CD4-positive, alpha-beta T cell (primary cell): ENCODE data around the gene BRD3. TPM values are rescaled to one million over a fixed set of nuclear protein-coding genes. Genes with fewer than 3 reads are reported as not detected.
A peak's percentile ranks its signal among the peaks of the same experiment; 100 is the strongest.

ENCODE experiments used
- ATAC-seq: fragments of 200-7000 bp; cut with Tn5 transposase; one replicate; pipeline ENCODE4 v1.10.0; 2022; ENCODE audit warnings: mild to moderate bottlenecking; ENCODE audit not compliant: poor library complexity
- CTCF ChIA-PET: fragments of 350-600 bp; sonication (Branson Sonifier 250); formaldehyde crosslinking; loops from one replicate; lab custom pipeline; 2021; ENCODE audit warnings: antibody characterized with exemption, inconsistent platforms; lab: Charles Lee
- POLR2A ChIA-PET: fragments of 350-600 bp; sonication (Branson Sonifier 250); formaldehyde crosslinking; loops from one replicate; lab custom pipeline; 2021; ENCODE audit warnings: antibody characterized with exemption, inconsistent platforms; lab: Charles Lee
- DNase-seq, 14 experiments: peaks; one replicate each; pipeline ENCODE4 v3.0.0-alpha.2; 2013 to 2020; ENCODE audit warnings: mixed read lengths in 2 of 14
- H3K27ac ChIP-seq, 2 donors: one replicate each; pipeline versions ENCODE4 v1.5.1 to v1.7.0; 2013; ENCODE audit warnings: low read length in 2 of 2, low read depth in 1 of 2, mild to moderate bottlenecking in 1 of 2
- H3K27me3 ChIP-seq, 2 experiments: 1 replicate in 1 of 2; 2 replicates in 1 of 2; pipeline versions ENCODE4 v1.6.1 to v1.7.0; 2013; ENCODE audit warnings: low read length in 2 of 2, control low read depth in 1 of 2, mild to moderate bottlenecking in 1 of 2, moderate library complexity in 1 of 2; ENCODE audit not compliant: insufficient read depth in 2 of 2, control insufficient read depth in 1 of 2
- H3K36me3 ChIP-seq: one replicate; pipeline ENCODE4 v1.6.1; 2013; ENCODE audit warnings: low read length, control low read depth; ENCODE audit not compliant: insufficient read depth
- H3K4me1 ChIP-seq: one replicate; pipeline ENCODE4 v1.6.1; 2013; ENCODE audit warnings: low read length, control low read depth; ENCODE audit not compliant: insufficient read depth
- H3K4me3 ChIP-seq: one replicate; pipeline ENCODE4 v1.5.1; 2013; ENCODE audit warnings: mild to moderate bottlenecking, low read length, moderate library complexity
- H3K9me3 ChIP-seq, 2 experiments: 1 replicate in 1 of 2; 2 replicates in 1 of 2; pipeline versions ENCODE4 v1.6.1 to v1.7.0; 2013; ENCODE audit warnings: low read length in 2 of 2, mild to moderate bottlenecking in 2 of 2, control low read depth in 1 of 2, moderate library complexity in 1 of 2; ENCODE audit not compliant: control insufficient read depth in 1 of 2, insufficient read depth in 1 of 2
- H3K27ac Mint-ChIP-seq: one replicate; pipeline ENCODE4 v1.8.0; 2020; ENCODE audit warnings: mixed read lengths
- H3K27me3 Mint-ChIP-seq: one replicate; pipeline ENCODE4 v1.8.0; 2021; ENCODE audit warnings: mixed read lengths
- H3K36me3 Mint-ChIP-seq: one replicate; pipeline ENCODE4 v1.8.0; 2021; ENCODE audit warnings: low read depth, mixed read lengths
- H3K4me1 Mint-ChIP-seq: one replicate; pipeline ENCODE4 v1.8.0; 2021; ENCODE audit warnings: low read depth, mixed read lengths
- H3K4me3 Mint-ChIP-seq: one replicate; pipeline ENCODE4 v1.8.0; 2020; ENCODE audit warnings: mild to moderate bottlenecking, mixed read lengths
- H3K9me3 Mint-ChIP-seq: one replicate; pipeline ENCODE4 v1.8.0; 2020; ENCODE audit warnings: mixed read lengths
- intact Hi-C, 2 experiments: fragments of 100-400 bp; cut with DNase I in 1 of 2; cut with micrococcal nuclease in 1 of 2; formaldehyde crosslinking; loops; one replicate each; pipeline versions ENCODE4 v1.15.1 to v1.9.0; 2023 to 2025; cut with DNase I, micrococcal nuclease
- total RNA-seq, 174 experiments: library from RNA in 2 of 174; stranded (reverse) in 2 of 174; gene quantifications; one replicate each; pipeline ENCODE4 v1.2.3 and lab custom pipeline; 2021 to 2026
- TF ChIP-seq, protein P1 (sequence below): fragments of 200-600 bp; IDR thresholded peaks from one replicate; pipeline ENCODE4 v1.8.0; 2022; ENCODE audit warnings: antibody characterized with exemption, mild to moderate bottlenecking

The BRD3 gene
- total RNA-seq, 2 experiments from 2014 or later, result 26.7 to 29.0 TPM

DNA sequence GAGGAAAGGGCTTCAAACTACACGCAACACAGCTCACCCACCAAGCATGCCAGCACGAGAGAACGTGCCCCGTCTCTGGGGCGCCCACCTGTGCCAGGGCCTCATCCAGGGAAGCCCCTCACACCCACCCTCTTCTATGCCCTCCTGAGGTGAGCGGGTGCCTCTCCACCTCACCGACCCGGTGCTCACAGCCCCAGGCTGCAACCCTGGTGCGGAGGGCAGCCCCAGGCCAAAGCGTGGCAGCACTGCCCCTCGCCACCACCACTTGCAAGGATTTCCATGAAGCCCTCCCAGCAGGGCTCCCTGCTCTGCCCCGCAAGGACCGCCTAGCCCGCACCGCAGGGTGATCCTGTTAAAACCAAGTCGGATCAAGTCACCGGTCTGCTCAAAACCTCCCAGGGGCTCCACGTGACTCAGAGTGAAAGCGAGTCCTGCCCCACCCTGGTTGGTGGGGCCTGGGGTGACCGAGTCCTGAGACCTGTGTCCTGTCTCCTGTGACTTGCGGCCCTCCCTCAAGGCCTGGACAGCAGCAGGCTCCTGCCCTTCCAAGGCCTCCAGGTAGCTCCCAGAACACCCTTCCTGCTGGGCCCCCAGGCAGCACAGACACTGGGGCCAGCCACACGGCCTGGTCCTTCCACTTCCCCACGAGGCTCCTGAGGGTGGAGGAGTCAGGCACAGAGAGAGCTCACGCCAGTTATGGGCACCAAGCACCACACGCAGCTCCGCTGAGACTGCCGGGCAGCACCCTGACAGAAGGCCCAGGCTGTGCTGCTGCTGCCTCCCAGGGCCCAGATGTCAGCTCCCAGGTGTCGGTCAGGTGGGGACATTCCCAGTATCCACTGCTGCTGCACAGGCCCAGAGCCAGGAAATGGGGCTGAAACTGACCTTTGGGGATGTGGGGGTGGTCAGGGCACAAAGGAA, 12.7 kb downstream of the BRD3 start:
- H3K27ac Mint-ChIP-seq, result no peak overlapping the region

DNA sequence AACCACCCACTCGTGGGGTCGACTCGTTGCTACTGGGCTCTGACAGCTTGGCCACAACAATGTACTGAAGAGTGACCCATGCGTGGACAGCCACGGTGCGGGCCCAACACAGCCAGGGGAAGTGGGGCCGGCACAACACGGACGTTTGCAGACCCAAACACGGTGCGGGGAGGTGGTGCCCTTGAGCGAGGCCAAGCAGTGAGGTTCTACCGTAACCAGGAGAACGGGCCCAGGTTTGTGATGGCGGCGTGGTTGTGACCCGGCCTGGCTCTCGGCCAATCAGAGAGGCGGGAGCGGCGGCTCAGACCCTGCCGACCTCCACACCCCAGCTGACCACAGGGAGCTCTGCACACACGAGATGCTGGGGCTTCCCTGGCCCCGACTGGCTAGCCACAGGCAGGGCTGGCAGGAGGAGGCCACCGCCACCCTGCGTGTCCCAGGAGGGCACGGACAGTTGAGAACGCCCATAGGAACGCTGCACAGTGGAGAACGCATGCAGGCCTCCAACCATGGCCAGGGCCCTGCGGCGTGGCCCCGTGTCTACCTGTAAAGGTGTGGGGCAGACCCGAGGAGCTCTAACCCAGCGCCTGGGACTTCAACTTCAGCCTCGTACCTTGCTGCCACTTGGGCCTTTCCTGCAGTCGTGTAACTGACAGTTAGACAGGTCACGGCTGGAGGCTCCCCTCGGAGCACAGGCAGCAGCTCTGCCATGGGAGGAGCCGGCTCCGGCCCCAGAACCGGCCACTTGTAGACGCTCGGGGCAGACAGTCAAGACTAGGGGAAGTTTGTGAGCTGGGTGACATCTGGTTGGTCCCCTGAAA, 13.7 kb downstream of the BRD3 start:
- ChIA-PET CTCF (no interaction called here), POLR2A (no interaction called here)
- Mint-ChIP-seq H3K4me3 (no peak overlapping the region), H3K27ac (no peak overlapping the region), H3K27me3 (no peaks in the 10 kb centered on the region), H3K4me1 (peaks cover 13% of the 10 kb centered on the region), H3K36me3 (peaks cover 27% of the 10 kb centered on the region), H3K9me3 (no peaks in the 10 kb centered on the region)
- Histone ChIP-seq H3K36me3 (peaks cover 39% of the 10 kb centered on the region), H3K27me3 (no peaks in the 10 kb centered on the region), H3K4me3 (no peak overlapping the region), H3K4me1 (peaks cover 25% of the 10 kb centered on the region), H3K27ac (no peak overlapping the region), H3K9me3 (no peaks in the 10 kb centered on the region)
- TF ChIP-seq, protein P1, sequence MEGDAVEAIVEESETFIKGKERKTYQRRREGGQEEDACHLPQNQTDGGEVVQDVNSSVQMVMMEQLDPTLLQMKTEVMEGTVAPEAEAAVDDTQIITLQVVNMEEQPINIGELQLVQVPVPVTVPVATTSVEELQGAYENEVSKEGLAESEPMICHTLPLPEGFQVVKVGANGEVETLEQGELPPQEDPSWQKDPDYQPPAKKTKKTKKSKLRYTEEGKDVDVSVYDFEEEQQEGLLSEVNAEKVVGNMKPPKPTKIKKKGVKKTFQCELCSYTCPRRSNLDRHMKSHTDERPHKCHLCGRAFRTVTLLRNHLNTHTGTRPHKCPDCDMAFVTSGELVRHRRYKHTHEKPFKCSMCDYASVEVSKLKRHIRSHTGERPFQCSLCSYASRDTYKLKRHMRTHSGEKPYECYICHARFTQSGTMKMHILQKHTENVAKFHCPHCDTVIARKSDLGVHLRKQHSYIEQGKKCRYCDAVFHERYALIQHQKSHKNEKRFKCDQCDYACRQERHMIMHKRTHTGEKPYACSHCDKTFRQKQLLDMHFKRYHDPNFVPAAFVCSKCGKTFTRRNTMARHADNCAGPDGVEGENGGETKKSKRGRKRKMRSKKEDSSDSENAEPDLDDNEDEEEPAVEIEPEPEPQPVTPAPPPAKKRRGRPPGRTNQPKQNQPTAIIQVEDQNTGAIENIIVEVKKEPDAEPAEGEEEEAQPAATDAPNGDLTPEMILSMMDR, result no peak
- ATAC-seq (no peak), DNase-seq (peak in 1 of 14 experiments; percentile 1)
- intact Hi-C loops, result no loop called here

More for the DNA sequence above, 12.7 kb downstream of the BRD3 start:
- no peaks in the 10 kb centered on the region for H3K9me3 Mint-ChIP-seq
- ChIA-PET POLR2A (no interaction called here), CTCF (no interaction called here)
- H3K4me1 ChIP-seq, result peaks cover 35% of the 10 kb centered on the region
- H3K4me3 ChIP-seq, result no peak overlapping the region
- H3K36me3 Mint-ChIP-seq, result peaks cover 23% of the 10 kb centered on the region
- ATAC-seq, result no peak
- no peaks in the 10 kb centered on the region for H3K9me3 ChIP-seq
- TF ChIP-seq, protein P1, result no peak
- H3K4me3 Mint-ChIP-seq, result no peak overlapping the region
- H3K27me3 Mint-ChIP-seq, result no peaks in the 10 kb centered on the region
- intact Hi-C loops, result no loop called here
- H3K27me3 ChIP-seq, result no peaks in the 10 kb centered on the region
- H3K27ac ChIP-seq, result no peak overlapping the region
- DNase-seq, result peak in 1 of 14 experiments; percentile 11
- H3K36me3 ChIP-seq, result peaks cover 31% of the 10 kb centered on the region
- H3K4me1 Mint-ChIP-seq, result peaks cover 16% of the 10 kb centered on the region

DNA sequence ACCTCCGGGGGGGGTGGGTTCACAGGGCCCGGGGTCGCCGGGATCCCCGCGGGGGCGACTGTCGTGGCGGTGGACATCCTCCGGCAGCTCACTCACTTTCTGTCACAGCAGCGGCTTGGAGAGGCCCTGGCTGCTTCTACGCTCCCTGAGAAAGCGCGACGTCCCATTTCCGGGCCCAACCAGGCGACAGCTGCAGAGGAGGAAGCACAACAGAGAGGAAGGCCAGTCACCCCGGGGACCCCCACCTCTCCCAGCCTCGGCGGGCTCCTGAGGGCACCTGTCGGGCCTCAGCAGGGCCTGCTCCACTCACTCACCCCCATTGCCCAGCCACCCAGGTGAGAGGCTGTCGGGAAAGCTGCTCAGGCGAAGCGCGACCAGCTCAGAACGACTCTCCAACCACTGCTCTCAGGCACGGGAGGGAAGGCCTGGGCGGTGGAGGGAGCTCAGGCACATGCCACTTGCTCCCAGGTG, 14.4 kb downstream of the BRD3 start:
- Histone ChIP-seq H3K4me1 (peaks cover 18% of the 10 kb centered on the region), H3K4me3 (no peak overlapping the region), H3K27me3 (no peaks in the 10 kb centered on the region), H3K36me3 (peaks cover 46% of the 10 kb centered on the region), H3K27ac (no peak overlapping the region), H3K9me3 (no peaks in the 10 kb centered on the region)
- no peak overlapping the region for H3K27ac Mint-ChIP-seq
- ChIA-PET CTCF (no interaction called here), POLR2A (no interaction called here)
- no peaks in the 10 kb centered on the region for H3K9me3 Mint-ChIP-seq
- H3K4me3 Mint-ChIP-seq, result no peak overlapping the region
- peak in 1 of 14 experiments; percentile 1 for DNase-seq
- no peaks in the 10 kb centered on the region for H3K27me3 Mint-ChIP-seq
- no peak for ATAC-seq
- peaks cover 33% of the 10 kb centered on the region for H3K36me3 Mint-ChIP-seq
- H3K4me1 Mint-ChIP-seq, result peaks cover 6% of the 10 kb centered on the region
- intact Hi-C loops, result no loop called here
- TF ChIP-seq, protein P1, result no peak
